ENCODE results near the gene UBXN2A. TPM values are rescaled to one million over a fixed set of nuclear protein-coding genes. Genes with fewer than 3 reads are reported as not detected.
A peak's percentile ranks its signal among the peaks of the same experiment; 100 is the strongest.
"Not testable (repeated sequence)": the region's sequence is repeated elsewhere in the genome, so short reads cannot be mapped to it uniquely, and the experiment has no call there.

UBXN2A gene
- total RNA-seq, 1 experiment from 2014 or later = 21.9 TPM

DNA sequence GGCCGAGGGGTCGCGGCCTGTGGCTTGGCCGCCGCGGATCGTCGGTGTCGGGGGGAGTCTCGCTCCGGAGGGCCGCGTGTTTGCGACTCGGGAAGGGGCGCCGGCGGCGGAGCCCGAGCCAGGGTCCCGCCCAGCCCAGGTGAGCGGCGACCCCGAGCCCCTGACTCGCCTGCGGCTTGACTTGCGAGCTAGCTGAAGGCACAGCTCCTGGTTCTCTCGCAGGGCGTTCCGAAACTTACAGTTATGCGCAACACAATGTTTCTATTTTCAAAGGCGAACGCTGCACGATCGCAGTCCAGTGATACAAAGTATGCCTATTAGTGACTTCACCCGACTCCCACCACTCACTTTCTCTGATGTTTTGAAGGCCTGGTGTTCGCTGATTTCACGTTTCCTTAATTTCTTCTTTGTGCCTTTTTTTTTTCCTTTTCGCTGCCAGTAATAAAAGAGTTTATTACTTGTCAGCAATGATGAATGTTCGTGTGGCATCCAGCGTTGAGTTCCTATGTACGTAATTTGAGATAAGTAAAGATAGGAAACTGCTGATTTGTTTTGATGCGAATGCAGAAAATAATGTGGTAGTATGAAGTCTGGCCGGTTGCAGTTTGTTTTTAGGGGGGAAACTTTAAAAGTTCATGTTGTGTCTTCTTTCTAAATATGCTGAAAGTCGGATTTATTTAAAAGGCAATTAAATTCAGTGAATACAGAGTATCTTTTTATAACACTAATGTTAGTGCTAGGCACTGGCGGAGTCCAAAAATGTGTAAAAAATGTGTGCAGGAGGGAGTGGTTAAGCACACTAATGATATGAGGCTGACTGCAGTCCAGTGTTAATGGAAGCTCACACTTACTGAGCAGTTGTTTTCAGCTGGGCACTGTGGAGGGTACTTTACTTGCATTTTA, 706 bp downstream of the UBXN2A start:
- DNase-seq (ENCODE audit: extremely low read depth, low read depth) = peak; percentile 11

DNA sequence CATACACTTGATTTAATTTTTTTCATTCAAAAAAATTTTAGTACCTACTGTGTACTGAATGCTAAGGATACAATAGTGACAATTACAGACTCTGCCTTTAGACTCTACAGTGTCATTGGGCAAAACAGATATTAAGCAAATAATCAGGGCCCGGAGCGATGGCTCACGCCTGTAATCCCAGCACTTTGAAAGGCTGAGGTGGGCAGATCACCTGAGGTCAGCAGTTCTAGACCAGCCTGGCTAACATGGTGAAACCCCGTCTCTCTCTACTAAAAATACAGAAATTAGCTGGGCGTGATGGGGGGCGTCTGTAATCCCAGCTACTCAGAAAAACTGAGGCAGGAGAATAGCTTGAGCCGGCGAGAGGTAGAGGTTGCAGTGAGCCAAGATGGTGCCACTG, 1.4 kb downstream of the UBXN2A start:
- no peak for DNase-seq (ENCODE audit: extremely low read depth, low read depth)

DNA sequence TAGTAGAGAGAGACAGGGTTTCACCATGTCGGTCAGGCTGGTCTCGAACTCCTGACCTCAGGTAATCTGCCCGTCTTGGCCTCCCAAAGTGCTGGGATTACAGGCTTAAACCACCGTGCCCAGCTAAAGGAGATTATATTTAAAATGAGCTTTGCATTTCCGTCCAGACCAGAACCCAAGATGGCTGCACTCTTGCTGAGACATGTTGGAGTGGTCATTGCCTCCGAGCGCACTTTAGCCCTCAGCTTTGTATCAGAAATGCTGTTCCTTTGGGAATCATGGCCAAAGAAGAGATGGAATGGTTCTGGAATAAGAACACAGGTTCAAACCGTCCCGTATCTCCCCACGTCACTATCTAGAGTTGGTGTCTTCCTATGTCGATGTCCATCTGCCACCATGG, 3.4 kb downstream of the UBXN2A start:
- DNase-seq (ENCODE audit: extremely low read depth, low read depth) = no peak

DNA sequence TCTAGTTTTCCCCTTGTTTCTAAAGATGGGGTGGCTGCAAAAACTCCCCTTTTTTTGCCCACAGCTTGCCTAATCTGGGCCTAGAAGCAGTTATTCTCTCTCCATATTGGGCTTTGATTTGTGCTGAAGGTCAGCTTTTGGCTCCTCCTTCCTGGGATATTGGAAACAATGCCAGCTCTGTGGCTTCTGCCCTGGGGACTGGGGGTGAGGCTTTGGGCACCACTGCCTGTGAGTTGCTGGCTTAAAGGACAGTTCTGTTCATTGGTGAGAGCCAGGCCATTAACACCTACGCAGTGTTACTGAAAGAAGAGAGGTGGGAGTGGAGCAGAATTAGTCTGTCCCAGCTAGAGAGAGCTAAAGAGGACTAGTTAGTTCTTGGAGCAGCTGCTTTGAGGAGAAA, 4.3 kb downstream of the UBXN2A start:
- no peak for DNase-seq (ENCODE audit: extremely low read depth, low read depth)

DNA sequence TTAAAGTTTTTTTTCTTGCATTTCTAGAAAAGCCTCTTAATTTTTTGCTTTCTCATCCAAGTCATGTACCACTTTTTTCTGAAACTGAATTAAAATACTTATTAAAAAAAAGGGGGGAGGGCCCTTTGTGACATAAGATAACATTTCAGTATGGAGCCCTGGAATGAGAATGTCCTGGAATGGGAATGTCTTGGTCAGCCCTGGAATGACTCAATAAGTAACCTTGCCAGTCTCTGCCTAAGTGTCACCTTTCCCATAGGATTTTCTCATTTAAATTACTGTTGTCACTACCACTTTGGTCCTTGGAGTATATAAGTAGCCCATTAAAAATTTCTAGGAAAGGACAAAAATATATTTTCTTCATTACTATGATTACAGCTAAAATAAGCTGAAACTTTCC, 4.7 kb downstream of the UBXN2A start:
- DNase-seq (ENCODE audit: extremely low read depth, low read depth) = no peak

DNA sequence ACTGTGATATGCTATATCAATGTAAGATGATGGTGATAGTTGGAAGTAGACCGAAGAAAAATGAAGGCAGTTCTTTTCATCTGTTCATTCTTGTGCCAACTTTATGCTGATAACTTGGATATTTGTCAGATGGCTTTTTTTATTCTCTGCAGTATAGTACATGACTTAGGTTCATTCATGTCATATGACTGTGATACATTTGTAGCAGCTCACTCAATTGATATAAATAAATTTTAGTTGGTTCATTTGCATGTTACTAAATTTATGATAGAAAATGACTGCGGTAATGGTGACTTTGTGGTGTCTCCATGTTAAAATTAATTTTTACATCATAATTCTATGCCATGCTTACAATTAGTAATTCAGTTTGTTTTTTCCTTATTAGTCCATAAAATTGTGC, 7.1 kb downstream of the UBXN2A start:
- DNase-seq (ENCODE audit: extremely low read depth, low read depth) = no peak

DNA sequence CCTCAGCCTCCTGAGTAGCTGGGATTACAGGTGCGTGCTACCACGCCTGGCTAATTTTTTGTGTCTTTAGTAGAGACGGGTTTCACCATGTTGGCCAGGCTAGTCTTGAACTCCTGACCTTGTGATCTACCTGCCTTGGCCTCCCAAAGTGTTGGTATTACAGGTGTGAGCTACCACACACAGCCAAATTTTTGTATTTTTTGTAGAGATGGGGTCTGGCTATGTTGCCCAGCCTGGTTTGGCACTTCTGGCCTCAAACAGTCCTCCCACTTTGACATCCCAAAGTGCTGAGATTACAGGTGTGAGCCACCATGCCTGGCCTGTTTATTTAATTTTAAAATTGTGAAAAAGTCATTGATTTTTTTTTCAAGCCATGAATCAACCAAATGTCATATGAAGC, 12.3 kb downstream of the UBXN2A start:
- not testable (repeated sequence) for DNase-seq (ENCODE audit: extremely low read depth, low read depth)

DNA sequence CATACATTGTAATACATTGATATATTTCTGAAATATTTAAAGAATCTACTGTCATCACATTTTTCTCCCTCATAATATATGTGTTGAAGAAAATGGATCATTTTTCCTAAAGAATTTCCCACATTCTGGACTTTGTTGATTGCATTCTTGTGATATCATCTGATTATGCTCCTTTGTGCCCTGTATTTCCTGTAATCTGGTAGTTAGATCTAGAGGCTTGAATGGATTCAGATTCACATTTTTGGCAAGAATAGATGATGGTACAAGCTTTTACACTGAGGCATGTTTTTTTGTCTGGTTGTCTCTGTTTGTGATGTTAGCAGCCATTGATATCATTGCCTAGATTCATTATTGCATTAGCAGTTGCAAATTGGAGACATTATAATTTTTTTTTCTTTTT, 13.4 kb downstream of the UBXN2A start:
- no peak for DNase-seq (ENCODE audit: extremely low read depth, low read depth)

DNA sequence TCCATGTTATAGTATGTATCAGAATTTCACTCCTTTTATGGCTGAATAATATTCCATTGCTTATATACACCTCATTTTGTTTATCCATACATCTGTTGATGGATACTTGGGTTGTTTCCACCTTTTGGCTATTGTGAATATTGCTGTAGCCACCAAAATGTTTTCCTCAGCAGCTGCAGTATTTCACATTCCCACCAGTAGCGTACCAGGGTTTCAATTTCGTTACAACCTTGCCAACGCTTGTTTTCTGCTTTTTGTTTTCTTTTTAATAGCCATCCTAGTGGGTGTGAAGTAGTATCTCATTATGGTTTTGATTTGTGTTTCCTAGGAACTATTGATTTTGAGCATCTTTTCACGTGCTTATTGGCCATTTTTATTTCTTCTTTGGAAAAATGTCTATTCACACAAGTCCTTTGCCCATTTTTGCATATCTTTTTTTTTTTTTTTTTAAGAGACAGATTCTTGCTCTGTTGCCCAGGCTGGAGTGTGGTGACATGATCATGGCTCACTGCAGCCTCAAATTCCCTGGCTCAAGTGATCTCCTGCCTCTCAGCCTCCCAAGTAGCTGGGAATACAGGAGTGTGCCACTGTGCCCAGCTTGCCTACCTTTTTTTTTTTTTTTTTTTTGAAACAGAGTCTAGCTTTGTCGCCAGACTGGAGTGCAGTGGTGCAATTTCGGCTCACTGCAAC, 14.2 kb downstream of the UBXN2A start:
- no peak for DNase-seq (ENCODE audit: extremely low read depth, low read depth)

DNA sequence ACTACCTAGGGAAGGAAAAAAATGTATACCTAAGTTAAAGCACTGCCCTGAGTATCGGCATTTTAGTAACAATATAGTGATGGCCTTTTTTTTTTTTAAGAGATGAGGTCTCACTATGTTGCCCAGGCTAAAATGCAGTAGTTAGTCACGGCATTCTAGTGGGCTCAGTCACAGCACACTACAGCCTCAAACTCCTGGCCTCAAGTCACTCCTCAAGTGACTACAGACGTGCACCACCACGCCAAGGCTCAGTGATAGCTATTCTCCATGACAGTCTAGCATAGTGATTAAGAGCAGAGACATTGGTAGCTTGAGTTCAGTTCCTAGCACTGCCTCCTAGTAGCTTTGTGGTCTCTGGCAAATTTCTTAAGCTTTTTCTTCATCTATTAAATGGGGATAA, 27.6 kb downstream of the UBXN2A start:
- DNase-seq (ENCODE audit: extremely low read depth, low read depth) = no peak

DNA sequence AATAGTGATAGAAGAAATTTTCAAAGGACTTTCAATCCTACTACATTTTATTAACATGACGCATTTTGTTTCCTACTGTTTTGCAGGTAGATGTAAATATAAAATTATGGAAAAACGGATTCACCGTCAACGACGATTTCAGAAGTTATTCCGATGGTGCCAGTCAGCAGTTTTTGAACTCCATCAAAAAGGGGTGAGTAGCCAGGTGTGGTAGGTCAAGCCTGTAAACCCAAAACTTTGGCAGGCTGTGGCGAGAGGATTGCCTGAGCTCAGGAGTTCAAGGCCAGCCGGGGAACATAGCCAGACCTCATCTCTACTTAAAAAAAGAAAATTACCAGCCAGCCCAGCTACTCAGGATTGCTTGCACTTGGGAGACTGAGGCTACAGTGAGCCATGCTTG, 36.6 kb downstream of the UBXN2A start:
- no peak for DNase-seq (ENCODE audit: extremely low read depth, low read depth)

DNA sequence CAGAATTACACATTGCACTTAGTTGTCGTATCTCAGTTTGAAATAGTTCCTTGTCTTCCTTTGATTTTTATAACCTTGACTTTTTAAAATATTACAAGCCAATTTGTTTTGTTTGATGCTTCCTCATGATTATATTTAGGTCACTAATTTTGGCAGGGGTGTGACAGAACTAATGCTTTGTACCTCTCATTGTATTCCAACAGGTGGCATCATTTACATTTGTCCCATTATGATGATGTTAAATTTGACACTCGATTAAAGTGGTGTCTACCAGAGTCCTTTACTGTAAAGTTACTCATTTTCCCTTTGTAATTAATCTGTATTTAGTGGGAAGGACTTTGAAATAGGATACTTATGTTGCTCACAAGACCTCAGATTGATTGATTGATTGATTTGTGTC, 48.1 kb downstream of the UBXN2A start:
- DNase-seq (ENCODE audit: extremely low read depth, low read depth) = peak; percentile 31

DNA sequence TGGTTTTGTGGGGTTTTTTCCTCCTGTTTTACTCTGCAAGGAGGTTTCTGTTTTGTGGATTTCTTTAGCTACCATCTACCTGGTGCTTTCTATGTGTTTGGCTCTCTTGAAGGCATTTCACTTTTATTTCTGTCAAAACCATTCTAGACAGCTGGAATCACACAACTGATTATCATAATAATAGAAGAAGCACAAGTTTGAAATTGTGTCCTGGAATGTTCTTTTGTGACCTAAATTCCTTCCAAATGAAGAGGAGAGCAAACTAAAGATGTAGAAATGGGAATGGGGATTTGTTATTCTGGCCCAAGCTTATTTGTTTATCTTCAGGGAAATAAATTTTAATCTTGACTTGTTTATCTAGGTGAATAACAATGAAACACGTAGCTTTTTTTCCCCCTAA, 52.7 kb downstream of the UBXN2A start:
- DNase-seq (ENCODE audit: extremely low read depth, low read depth) = no peak

DNA sequence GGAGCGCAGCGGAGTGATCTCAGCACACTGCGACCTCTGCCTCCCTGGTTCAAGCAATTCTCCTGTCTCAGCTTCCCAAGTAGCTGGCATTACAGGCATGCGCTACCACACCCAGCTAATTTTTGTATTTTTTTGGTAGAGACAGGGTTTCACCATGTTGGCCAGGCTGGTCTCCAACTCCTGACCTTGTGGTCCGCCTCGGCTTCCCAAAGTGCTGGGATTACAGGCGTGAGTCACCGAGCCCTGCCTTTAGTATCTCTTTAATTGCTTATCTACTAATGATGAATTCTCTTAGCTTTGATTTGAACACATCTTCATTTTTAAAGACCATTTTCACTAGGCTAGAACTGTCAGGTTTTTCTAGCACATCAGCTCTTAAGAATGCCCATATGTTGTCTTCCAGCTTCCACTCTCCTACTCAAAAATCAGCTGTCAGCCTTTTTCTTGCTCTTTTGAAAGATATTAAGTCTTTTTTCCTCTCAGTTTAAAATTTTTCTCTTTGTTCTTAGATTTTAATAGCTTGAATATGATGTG, 53.5 kb downstream of the UBXN2A start:
- no peak for DNase-seq (ENCODE audit: extremely low read depth, low read depth)

DNA sequence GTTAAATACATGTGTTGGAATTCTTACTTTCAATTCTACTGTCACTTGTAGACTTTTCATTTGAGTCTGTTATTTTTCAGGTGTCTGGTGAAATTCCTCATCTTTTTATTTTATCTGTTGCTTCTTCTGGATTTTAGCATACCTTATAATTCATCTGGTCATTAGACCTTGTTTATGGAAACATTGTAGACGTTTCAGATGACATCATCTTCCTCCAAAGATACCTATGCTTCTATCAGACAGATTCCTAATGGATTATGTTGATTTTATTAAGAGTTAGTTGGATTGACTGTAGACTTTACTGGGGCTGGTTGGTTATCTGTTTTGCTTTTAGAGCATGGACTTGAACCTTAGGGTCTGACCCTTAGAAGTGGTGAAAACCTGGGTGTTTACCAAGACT, 54.3 kb downstream of the UBXN2A start:
- no peak for DNase-seq (ENCODE audit: extremely low read depth, low read depth)

DNA sequence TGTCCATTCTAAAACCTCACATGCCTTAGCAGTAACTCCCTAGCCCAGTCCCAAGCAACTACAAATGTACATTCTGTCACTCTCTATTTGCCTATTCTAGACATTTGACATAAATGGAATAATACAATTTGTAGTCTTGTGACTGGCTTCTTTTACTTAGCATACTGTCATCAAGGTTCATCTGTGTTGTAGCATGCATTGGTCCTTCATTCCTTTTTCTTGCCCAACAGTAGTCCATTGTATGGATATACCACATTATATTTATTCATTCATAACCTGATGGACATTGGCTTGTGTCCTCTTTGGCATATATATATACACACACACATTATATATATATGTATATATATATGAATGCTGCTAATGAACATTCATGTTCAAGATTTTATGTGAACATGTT, 67.4 kb downstream of the UBXN2A start:
- no peak for DNase-seq (ENCODE audit: extremely low read depth, low read depth)

DNA sequence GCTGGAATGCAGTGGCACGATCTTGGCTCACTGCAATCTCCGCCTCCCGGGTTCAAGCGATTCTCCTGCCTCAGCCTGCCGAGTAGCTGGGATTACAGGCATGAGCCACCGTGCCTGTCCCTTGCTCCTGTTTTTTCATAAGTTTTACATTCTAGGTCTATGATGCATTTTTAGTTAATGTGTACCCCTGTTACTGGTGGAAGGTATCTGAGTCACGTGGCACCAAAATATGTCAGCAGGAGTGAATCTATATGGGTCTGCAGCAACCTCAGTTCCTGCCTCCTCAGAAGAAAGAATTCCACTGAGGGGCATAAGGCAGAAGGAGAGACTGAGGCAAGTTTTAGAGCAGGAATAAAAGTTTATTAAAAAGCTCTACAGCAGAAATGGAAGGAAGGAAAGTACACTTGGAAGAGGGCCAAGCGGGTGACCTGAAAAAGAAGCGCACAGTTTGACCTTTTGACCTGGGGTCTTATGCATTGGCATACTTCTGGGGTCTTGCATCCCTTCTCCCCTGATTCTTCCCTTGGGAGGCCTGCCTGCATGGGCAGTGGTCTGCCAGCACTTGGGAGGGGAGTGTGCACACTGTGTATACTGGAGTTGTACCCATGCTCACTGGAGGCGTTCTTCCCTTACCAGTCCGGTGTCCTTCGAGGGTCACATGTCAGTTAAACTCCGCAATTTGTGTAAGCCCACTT, 68.6 kb downstream of the UBXN2A start:
- DNase-seq (ENCODE audit: extremely low read depth, low read depth) = no peak

DNA sequence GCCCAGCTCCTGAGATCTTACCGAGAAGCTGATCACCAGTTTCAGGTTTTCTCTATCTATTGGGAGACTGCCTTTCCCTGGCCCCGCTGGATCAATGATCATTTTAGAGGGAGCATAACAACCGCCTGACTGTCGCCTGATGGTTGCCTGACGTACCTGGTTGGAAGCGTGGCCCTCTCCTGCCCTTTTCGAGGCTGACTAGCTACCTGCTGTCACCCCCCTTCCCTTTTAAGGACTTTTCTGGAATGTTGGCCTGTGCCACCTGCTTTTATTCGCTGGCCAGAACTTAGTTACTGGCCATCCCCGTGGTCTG, 69.1 kb downstream of the UBXN2A start:
- no peak for DNase-seq (ENCODE audit: extremely low read depth, low read depth)

DNA sequence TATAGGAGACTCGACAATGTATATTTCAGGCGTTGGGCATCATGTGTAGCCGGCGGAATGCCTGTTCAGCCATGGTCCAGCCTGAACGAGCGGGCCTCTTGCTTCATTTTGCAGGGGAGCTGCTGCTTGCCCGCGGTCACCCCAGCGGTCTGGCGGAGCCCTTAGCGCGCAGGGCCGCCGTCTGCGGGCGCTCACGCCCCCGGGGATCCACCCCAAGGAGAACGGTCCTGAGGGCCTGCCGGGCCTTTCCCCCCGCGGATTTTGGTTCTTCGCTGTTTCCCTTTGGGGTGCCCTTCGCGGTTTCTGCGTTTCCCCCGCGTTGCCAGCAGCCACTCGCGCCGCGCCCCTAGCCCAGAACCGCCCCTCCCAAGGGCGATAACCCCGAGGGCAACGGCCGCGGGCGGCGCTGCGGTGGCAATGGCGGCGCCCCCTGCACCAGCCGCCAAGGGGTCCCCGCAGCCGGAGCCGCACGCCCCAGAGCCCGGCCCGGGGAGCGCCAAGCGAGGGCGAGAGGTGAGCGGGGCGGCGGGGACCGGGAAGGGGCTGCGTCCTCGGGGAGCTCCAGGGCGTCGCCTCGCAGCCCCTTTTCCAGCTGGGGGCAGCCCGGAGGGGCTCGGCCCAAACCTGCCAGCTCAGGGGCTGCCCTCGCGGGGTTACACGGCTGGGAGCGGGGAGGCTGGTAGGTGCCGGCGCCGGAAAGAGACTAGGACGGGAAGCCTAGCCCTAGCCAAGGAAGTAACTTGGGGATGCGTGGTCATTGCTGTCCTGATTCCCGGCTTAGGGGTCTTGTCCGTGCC, 69.6 kb downstream of the UBXN2A start, which contains the start of gene MFSD2B:
Gene MFSD2B (plus strand): TSS at position 406 of the 797 bp plus-strand sequence. CDS start 12 bp downstream, at position 418.
- no peak for DNase-seq (ENCODE audit: extremely low read depth, low read depth)

DNA sequence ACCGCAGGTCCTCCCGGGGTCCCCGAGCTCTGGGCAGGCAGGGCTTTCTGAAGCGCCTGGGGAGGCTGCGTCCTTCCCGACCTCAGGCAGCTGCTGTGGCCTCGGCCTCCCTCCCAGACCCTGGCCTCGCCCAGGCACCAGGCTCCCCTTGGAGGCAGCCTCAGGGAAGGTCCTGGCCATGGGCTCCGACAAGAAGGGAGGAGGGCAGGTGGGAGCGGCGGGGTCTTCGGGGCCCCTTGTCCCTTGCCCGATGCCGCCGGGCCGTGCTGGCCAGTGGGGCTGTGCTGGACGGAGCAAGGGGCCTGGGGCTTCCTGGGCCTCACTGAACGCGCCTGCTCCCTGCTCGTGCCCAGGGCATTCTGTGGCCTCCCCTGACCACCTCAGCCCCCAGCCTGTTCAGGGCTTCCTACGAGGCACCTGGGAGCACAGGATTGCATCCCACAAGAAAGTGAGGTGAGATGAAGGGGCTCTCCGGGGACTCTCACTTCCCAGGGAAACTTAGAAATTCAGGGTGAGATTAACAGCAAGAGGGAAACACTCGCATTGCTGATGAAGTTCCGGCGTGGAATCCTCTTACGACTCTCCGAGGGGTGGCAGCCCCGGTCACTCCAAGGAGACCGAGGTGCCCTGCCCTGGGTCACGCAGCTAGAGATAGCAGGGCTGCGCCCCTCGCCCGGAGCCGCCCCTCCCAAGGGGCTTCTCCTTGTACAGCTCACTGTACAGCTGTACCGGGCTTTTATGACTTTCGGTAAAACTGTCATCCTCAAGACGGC, 70.4 kb downstream of the UBXN2A start:
- no peak for DNase-seq (ENCODE audit: extremely low read depth, low read depth)

Data from NCI-H460 (cell line).